HEK293 (cell line): ENCODE data around the gene PEX10.

ENCODE experiments used
- CTCF ChIA-PET: fragments of 350-600 bp; formaldehyde crosslinking; extraction: SDS; loops from one replicate; lab custom pipeline; 2021; ENCODE audit warnings: antibody characterized with exemption; lab: Yijun Ruan, JAX
- POLR2A ChIA-PET: fragments of 300-600 bp; formaldehyde crosslinking; extraction: SDS; loops from one replicate; lab custom pipeline; 2020; ENCODE audit warnings: antibody characterized with exemption, inconsistent platforms; lab: Yijun Ruan, JAX
- H3K27ac ChIP-seq: fragments of 200-500 bp; sonication (Bioruptor generic); 2 replicates; pipeline ENCODE4 v1.5.1; 2014; ENCODE audit warnings: low read depth, low read length, control low read depth, inconsistent platforms; ENCODE audit errors: extremely low read depth
- H3K36me3 ChIP-seq, 2 experiments: fragments of 200-500 bp in 1 of 2; sonication (Bioruptor generic) in 1 of 2; 1 replicate in 1 of 2; 2 replicates in 1 of 2; pipeline ENCODE4 v1.5.1; 2014 to 2017; ENCODE audit warnings: inconsistent platforms in 2 of 2, low read length in 2 of 2; ENCODE audit not compliant: control insufficient read depth in 2 of 2, insufficient read depth in 1 of 2
- H3K4me1 ChIP-seq: fragments of 200-500 bp; sonication (Bioruptor generic); 2 replicates; pipeline ENCODE4 v1.5.1; 2014; ENCODE audit warnings: mild to moderate bottlenecking, low read length, inconsistent platforms; ENCODE audit not compliant: control insufficient read depth, insufficient read depth
- H3K4me3 ChIP-seq: 2 replicates; pipeline ENCODE4 v1.5.1; 2011; ENCODE audit warnings: low read depth, mild to moderate bottlenecking, control low read depth, low read length, moderate library complexity
- H3K9me3 ChIP-seq: fragments of 200-500 bp; sonication (Bioruptor generic); 2 replicates; pipeline ENCODE4 v1.5.1; 2014; ENCODE audit warnings: low read depth, low read length, inconsistent platforms; ENCODE audit not compliant: control insufficient read depth, insufficient read depth
- KLF10 ChIP-seq: fragments of 450-650 bp; IDR thresholded peaks from 2 replicates; pipeline ENCODE4 v1.5.1; 2018; ENCODE audit warnings: missing biosample characterization, mild to moderate bottlenecking, missing genetic modification characterization
- MEIS1 ChIP-seq: sonication (generic); formaldehyde crosslinking; IDR thresholded peaks from 2 replicates; pipeline ENCODE4 v1.8.1; 2022; ENCODE audit warnings: missing genetic modification reagents, mild to moderate bottlenecking, borderline replicate concordance
- SCRT2 ChIP-seq: fragments of 450-650 bp; formaldehyde crosslinking; IDR thresholded peaks from 2 replicates; pipeline ENCODE4 v1.5.1; 2016; ENCODE audit warnings: missing biosample characterization, missing genetic modification characterization
- SP2 ChIP-seq: fragments of 450-650 bp; formaldehyde crosslinking; IDR thresholded peaks from 2 replicates; pipeline ENCODE4 v1.5.1; 2016; ENCODE audit warnings: missing biosample characterization, missing genetic modification characterization
- ZBTB8A ChIP-seq: fragments of 450-650 bp; formaldehyde crosslinking; IDR thresholded peaks from 2 replicates; pipeline ENCODE4 v1.5.1; 2016; ENCODE audit warnings: missing biosample characterization, missing genetic modification characterization
- ZIC2 ChIP-seq: fragments of 450-650 bp; formaldehyde crosslinking; IDR thresholded peaks from 2 replicates; pipeline ENCODE4 v1.5.1; 2016; ENCODE audit warnings: missing biosample characterization, missing genetic modification characterization
- ZNF223 ChIP-seq: fragments of 450-650 bp; formaldehyde crosslinking; IDR thresholded peaks from 2 replicates; pipeline ENCODE4 v1.5.1; 2016; ENCODE audit warnings: missing biosample characterization, missing genetic modification characterization
- ZNF248 ChIP-seq: fragments of 450-650 bp; formaldehyde crosslinking; IDR thresholded peaks from 2 replicates; pipeline ENCODE4 v1.5.1; 2017; ENCODE audit warnings: missing biosample characterization, missing genetic modification characterization
- ZNF292 ChIP-seq: fragments of 450-650 bp; formaldehyde crosslinking; IDR thresholded peaks from 2 replicates; pipeline ENCODE4 v1.5.1; 2016; ENCODE audit warnings: low read depth, missing biosample characterization, missing genetic modification characterization, borderline replicate concordance
- ZNF514 ChIP-seq: fragments of 450-650 bp; formaldehyde crosslinking; IDR thresholded peaks from 2 replicates; pipeline ENCODE4 v1.5.1; 2016; ENCODE audit warnings: missing biosample characterization, missing genetic modification characterization
- TF ChIP-seq, protein P1 (sequence below): fragments of 450-650 bp; formaldehyde crosslinking; IDR thresholded peaks from 2 replicates; pipeline ENCODE4 v1.5.1; 2016; ENCODE audit warnings: missing biosample characterization, missing genetic modification characterization, borderline replicate concordance
- TF ChIP-seq, protein P2 (sequence below): fragments of 450-650 bp; formaldehyde crosslinking; IDR thresholded peaks from 2 replicates; pipeline ENCODE4 v1.5.1; 2016; ENCODE audit warnings: missing biosample characterization, missing genetic modification characterization, low read depth
- TF ChIP-seq, protein P3 (sequence below): fragments of 450-650 bp; formaldehyde crosslinking; IDR thresholded peaks from 2 replicates; pipeline ENCODE4 v1.5.1; 2017; ENCODE audit warnings: missing biosample characterization, missing genetic modification characterization
- TF ChIP-seq, protein P4 (sequence below): fragments of 450-650 bp; formaldehyde crosslinking; IDR thresholded peaks from 2 replicates; pipeline ENCODE4 v1.5.1; 2016; ENCODE audit warnings: missing biosample characterization, missing genetic modification characterization
- TF ChIP-seq, protein P5 (sequence below): fragments of 450-650 bp; formaldehyde crosslinking; IDR thresholded peaks from 2 replicates; pipeline ENCODE4 v1.5.1; 2016; ENCODE audit warnings: missing biosample characterization, missing genetic modification characterization
- TF ChIP-seq, protein P6 (sequence below): fragments of 450-650 bp; formaldehyde crosslinking; IDR thresholded peaks from 2 replicates; pipeline ENCODE4 v1.5.1; 2017; ENCODE audit warnings: missing biosample characterization, missing genetic modification characterization

Gene PEX10

DNA sequence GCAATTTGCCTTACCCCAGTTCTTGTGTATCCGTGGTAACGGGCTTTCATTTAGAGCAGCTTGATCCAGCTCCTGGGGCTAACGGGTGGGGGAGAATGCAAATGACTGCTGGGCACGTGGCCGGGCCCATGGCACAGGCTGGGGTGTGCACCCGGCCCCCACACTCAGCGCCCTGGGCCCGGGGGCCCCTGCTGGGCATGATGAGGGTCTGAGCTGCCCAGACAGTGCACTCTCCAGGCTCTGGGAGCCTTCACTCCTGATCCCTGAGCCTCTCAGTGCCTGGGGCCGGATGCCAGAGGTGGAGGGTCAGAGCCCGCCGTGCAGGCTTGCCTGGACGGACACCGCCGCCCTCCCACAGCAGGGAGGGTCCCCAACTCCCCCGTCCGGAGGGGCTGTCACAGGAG lies 20.1 kb upstream of the PEX10 start:
- Histone ChIP-seq H3K4me3 (no peak overlapping the region), H3K9me3 (no peaks in the 10 kb centered on the region), H3K27ac (no peak overlapping the region), H3K4me1 (no peaks in the 10 kb centered on the region), H3K36me3 (no peaks in the 10 kb centered on the region)
- POLR2A ChIA-PET = no interaction called here
- TF ChIP-seq ZIC2 (tag by site-specific recombination) = peak; percentile 49
- TF ChIP-seq SCRT2 (tag by site-specific recombination) = no peak
- no peak for TF ChIP-seq ZBTB8A
- TF ChIP-seq, protein P1, sequence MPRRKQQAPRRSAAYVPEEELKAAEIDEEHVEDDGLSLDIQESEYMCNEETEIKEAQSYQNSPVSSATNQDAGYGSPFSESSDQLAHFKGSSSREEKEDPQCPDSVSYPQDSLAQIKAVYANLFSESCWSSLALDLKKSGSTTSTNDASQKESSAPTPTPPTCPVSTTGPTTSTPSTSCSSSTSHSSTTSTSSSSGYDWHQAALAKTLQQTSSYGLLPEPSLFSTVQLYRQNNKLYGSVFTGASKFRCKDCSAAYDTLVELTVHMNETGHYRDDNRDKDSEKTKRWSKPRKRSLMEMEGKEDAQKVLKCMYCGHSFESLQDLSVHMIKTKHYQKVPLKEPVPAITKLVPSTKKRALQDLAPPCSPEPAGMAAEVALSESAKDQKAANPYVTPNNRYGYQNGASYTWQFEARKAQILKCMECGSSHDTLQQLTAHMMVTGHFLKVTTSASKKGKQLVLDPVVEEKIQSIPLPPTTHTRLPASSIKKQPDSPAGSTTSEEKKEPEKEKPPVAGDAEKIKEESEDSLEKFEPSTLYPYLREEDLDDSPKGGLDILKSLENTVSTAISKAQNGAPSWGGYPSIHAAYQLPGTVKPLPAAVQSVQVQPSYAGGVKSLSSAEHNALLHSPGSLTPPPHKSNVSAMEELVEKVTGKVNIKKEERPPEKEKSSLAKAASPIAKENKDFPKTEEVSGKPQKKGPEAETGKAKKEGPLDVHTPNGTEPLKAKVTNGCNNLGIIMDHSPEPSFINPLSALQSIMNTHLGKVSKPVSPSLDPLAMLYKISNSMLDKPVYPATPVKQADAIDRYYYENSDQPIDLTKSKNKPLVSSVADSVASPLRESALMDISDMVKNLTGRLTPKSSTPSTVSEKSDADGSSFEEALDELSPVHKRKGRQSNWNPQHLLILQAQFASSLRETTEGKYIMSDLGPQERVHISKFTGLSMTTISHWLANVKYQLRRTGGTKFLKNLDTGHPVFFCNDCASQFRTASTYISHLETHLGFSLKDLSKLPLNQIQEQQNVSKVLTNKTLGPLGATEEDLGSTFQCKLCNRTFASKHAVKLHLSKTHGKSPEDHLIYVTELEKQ (tag by site-specific recombination) = no peak
- no peak for TF ChIP-seq ZNF248
- TF ChIP-seq, protein P2, sequence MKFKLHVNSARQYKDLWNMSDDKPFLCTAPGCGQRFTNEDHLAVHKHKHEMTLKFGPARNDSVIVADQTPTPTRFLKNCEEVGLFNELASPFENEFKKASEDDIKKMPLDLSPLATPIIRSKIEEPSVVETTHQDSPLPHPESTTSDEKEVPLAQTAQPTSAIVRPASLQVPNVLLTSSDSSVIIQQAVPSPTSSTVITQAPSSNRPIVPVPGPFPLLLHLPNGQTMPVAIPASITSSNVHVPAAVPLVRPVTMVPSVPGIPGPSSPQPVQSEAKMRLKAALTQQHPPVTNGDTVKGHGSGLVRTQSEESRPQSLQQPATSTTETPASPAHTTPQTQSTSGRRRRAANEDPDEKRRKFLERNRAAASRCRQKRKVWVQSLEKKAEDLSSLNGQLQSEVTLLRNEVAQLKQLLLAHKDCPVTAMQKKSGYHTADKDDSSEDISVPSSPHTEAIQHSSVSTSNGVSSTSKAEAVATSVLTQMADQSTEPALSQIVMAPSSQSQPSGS (tag by site-specific recombination) = no peak
- TF ChIP-seq ZNF514 (tag by site-specific recombination) = no peak
- TF ChIP-seq, protein P3, sequence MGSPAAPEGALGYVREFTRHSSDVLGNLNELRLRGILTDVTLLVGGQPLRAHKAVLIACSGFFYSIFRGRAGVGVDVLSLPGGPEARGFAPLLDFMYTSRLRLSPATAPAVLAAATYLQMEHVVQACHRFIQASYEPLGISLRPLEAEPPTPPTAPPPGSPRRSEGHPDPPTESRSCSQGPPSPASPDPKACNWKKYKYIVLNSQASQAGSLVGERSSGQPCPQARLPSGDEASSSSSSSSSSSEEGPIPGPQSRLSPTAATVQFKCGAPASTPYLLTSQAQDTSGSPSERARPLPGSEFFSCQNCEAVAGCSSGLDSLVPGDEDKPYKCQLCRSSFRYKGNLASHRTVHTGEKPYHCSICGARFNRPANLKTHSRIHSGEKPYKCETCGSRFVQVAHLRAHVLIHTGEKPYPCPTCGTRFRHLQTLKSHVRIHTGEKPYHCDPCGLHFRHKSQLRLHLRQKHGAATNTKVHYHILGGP (tag by site-specific recombination) = no peak
- CTCF ChIA-PET = no interaction called here

DNA sequence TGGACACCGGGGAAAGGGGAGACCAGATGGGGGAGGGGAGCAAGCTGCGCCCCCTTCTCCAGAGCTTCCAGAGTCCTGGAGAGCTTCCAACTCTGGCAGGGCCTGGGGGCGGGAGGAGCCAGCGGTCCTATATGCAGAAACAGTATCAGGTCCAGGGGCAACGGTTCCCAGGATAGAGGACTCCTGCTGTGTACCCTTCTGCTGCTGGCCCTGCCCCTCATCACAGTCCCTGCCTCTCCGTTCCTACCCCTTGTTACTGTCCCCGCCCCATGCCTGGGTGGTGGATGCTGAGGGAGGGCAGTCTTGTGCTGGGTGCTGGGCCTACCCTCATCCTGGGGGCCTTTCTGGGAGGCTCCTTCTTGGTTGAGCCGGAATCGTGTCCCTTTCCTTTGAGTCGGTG lies 19.2 kb upstream of the PEX10 start:
- no peak for TF ChIP-seq MEIS1 (CRISPR knock-in tag)
- TF ChIP-seq SP2 (tag by site-specific recombination) = peak; percentile 43; the same call in 1 of the 2 replicates
- Histone ChIP-seq H3K4me3 (no peak overlapping the region), H3K4me1 (no peaks in the 10 kb centered on the region), H3K27ac (no peak overlapping the region), H3K9me3 (no peaks in the 10 kb centered on the region), H3K36me3 (no peaks in the 10 kb centered on the region)
- CTCF ChIA-PET = interaction anchor here (0.6 kb wide), 1 partner anchor 63 kb away, joined by 3 read pairs; no protein-coding TSS in a partner anchor
- POLR2A ChIA-PET = interaction anchor here (1.2 kb wide), 1 partner anchor 95 kb away, joined by 4 read pairs; the partner anchor contains the start of gene PANK4

DNA sequence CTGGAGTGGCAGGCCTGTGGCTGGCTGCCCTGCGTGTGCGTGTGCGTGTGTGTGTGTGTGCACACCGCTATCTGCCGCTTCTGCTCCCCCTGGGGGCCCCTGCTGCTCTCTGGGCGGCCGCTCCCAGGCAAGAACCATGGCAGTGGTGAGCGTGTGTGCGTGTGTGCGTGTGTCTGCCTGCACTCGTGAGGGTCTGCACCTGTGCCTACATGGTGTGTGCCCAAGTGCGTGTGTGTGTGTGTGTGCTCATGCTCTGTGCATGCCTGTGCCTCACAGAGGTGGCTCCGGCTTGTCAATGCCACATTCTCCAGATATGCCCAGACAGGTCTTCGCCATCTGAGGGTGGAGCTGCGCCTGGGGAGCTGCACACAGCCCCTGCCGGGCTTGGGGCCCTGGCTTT lies 18.7 kb upstream of the PEX10 start:
- Histone ChIP-seq H3K4me3 (no peak overlapping the region), H3K36me3 (no peaks in the 10 kb centered on the region), H3K27ac (no peak overlapping the region), H3K4me1 (no peaks in the 10 kb centered on the region), H3K9me3 (no peaks in the 10 kb centered on the region)
- ChIA-PET POLR2A (interaction anchor here (1.2 kb wide), 1 partner anchor 95 kb away, joined by 4 read pairs; the partner anchor contains the start of gene PANK4), CTCF (interaction anchor here (0.5 to 1.8 kb wide), 4 partner anchors 10 to 85 kb away, joined by 3 to 5 read pairs (median 3); no protein-coding TSS in a partner anchor)
- no peak for TF ChIP-seq ZNF292 (tag by site-specific recombination)
- peak; percentile 68 for TF ChIP-seq ZIC2 (tag by site-specific recombination)
- TF ChIP-seq, protein P4, sequence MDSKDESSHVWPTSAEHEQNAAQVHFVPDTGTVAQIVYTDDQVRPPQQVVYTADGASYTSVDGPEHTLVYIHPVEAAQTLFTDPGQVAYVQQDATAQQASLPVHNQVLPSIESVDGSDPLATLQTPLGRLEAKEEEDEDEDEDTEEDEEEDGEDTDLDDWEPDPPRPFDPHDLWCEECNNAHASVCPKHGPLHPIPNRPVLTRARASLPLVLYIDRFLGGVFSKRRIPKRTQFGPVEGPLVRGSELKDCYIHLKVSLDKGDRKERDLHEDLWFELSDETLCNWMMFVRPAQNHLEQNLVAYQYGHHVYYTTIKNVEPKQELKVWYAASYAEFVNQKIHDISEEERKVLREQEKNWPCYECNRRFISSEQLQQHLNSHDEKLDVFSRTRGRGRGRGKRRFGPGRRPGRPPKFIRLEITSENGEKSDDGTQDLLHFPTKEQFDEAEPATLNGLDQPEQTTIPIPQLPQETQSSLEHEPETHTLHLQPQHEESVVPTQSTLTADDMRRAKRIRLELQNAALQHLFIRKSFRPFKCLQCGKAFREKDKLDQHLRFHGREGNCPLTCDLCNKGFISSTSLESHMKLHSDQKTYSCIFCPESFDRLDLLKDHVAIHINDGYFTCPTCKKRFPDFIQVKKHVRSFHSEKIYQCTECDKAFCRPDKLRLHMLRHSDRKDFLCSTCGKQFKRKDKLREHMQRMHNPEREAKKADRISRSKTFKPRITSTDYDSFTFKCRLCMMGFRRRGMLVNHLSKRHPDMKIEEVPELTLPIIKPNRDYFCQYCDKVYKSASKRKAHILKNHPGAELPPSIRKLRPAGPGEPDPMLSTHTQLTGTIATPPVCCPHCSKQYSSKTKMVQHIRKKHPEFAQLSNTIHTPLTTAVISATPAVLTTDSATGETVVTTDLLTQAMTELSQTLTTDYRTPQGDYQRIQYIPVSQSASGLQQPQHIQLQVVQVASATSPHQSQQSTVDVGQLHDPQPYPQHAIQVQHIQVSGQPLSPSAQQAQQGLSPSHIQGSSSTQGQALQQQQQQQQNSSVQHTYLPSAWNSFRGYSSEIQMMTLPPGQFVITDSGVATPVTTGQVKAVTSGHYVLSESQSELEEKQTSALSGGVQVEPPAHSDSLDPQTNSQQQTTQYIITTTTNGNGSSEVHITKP = no peak
- no peak for TF ChIP-seq KLF10 (tag by site-specific recombination)
- 0 out of 2 replicates have a peak, but pooled peaks have one; percentile 18 for TF ChIP-seq ZNF223 (tag by site-specific recombination)
- TF ChIP-seq, protein P5, sequence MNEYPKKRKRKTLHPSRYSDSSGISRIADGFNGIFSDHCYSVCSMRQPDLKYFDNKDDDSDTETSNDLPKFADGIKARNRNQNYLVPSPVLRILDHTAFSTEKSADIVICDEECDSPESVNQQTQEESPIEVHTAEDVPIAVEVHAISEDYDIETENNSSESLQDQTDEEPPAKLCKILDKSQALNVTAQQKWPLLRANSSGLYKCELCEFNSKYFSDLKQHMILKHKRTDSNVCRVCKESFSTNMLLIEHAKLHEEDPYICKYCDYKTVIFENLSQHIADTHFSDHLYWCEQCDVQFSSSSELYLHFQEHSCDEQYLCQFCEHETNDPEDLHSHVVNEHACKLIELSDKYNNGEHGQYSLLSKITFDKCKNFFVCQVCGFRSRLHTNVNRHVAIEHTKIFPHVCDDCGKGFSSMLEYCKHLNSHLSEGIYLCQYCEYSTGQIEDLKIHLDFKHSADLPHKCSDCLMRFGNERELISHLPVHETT (tag by site-specific recombination) = no peak
- TF ChIP-seq, protein P6, sequence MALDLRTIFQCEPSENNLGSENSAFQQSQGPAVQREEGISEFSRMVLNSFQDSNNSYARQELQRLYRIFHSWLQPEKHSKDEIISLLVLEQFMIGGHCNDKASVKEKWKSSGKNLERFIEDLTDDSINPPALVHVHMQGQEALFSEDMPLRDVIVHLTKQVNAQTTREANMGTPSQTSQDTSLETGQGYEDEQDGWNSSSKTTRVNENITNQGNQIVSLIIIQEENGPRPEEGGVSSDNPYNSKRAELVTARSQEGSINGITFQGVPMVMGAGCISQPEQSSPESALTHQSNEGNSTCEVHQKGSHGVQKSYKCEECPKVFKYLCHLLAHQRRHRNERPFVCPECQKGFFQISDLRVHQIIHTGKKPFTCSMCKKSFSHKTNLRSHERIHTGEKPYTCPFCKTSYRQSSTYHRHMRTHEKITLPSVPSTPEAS (tag by site-specific recombination) = peak; percentile 22; the same call in 1 of the 2 replicates
